ENCODE results near the gene ACYP2.

DNA sequence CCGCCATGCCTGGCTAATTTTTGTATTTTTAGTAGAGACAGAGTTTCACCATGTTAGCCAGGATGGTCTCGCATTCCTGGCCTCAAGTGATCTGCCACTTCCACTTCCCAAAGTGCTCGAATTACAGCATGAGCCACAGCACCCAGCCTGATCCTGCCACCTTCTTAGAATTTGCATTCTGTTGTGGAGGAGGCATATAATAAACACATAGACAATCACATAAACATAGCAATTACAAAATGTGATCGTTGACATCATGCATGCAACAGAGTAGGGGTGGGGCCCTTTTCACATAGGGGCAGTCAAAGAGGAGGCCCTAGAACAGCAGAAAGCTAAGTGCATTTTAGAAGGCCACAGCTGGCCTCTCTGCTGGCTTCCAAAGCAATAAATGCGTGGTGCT is 180.5 kb downstream of the ACYP2 start:
- TF ChIP-seq, protein P1, sequence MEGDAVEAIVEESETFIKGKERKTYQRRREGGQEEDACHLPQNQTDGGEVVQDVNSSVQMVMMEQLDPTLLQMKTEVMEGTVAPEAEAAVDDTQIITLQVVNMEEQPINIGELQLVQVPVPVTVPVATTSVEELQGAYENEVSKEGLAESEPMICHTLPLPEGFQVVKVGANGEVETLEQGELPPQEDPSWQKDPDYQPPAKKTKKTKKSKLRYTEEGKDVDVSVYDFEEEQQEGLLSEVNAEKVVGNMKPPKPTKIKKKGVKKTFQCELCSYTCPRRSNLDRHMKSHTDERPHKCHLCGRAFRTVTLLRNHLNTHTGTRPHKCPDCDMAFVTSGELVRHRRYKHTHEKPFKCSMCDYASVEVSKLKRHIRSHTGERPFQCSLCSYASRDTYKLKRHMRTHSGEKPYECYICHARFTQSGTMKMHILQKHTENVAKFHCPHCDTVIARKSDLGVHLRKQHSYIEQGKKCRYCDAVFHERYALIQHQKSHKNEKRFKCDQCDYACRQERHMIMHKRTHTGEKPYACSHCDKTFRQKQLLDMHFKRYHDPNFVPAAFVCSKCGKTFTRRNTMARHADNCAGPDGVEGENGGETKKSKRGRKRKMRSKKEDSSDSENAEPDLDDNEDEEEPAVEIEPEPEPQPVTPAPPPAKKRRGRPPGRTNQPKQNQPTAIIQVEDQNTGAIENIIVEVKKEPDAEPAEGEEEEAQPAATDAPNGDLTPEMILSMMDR (IDR thresholded peaks at IDR 0.05): no peak
- TF ChIP-seq POLR2A (IDR thresholded peaks at IDR 0.05): no peak

Data from esophagus squamous epithelium (tissue), 4 donors.